Ishikawa (cell line): Measurements from ENCODE around the gene GALNTL6.

Source experiments
- CEBPB ChIP-seq: IDR thresholded peaks from 2 replicates; pipeline ENCODE4 v1.6.1; 2012
- CREB1 ChIP-seq: IDR thresholded peaks from 2 replicates; pipeline ENCODE4 v1.6.1; 2012; ENCODE audit warnings: low read depth
- EGR1 ChIP-seq: IDR thresholded peaks from 2 replicates; pipeline ENCODE4 v1.6.1; 2012
- EP300 ChIP-seq: IDR thresholded peaks from 2 replicates; pipeline ENCODE4 v1.6.1; 2012; ENCODE audit warnings: borderline replicate concordance
- FOXM1 ChIP-seq: IDR thresholded peaks from 2 replicates; pipeline ENCODE4 v1.6.1; 2012; ENCODE audit warnings: low read depth, borderline replicate concordance
- MAX ChIP-seq: IDR thresholded peaks from 2 replicates; pipeline ENCODE4 v1.6.1; 2012
- RAD21 ChIP-seq: IDR thresholded peaks from 2 replicates; pipeline ENCODE4 v1.6.1; 2012; ENCODE audit warnings: low read depth
- TAF1 ChIP-seq: IDR thresholded peaks from 2 replicates; pipeline ENCODE4 v1.6.1; 2012; ENCODE audit warnings: low read depth, mild to moderate bottlenecking
- TEAD4 ChIP-seq: IDR thresholded peaks from 2 replicates; pipeline ENCODE4 v1.6.1; 2012
- YY1 ChIP-seq: IDR thresholded peaks from 2 replicates; pipeline ENCODE4 v1.6.1; 2012; ENCODE audit warnings: low read depth

- no peak for TF ChIP-seq RAD21
- no peak for TF ChIP-seq EP300
- no peak for TF ChIP-seq TEAD4
- TF ChIP-seq YY1: no peak
- TF ChIP-seq TAF1: no peak
- TF ChIP-seq CREB1: no peak
- TF ChIP-seq CEBPB: no peak
- TF ChIP-seq MAX: no peak
- no peak for TF ChIP-seq EGR1
- no peak for TF ChIP-seq FOXM1
These were observed 457.2 kb downstream of the GALNTL6 start for GRCh38 chr4:172270397-172270796.
